ENCODE data around the gene DNAI2.

GRCh38 chr17:74317071-74317470, 43.0 kb downstream of the DNAI2 start:
- TF ChIP-seq EZH2 (IDR thresholded peaks at IDR 0.05) (no peak), POLR2AphosphoS5 (IDR thresholded peaks at IDR 0.05; ENCODE audit: borderline replicate concordance, low read depth, low read length) (no peak)
